HL-60 (cell line): ENCODE results near the gene EXOC2.

Experiments used
- GABPA ChIP-seq: IDR thresholded peaks from 2 replicates; pipeline ENCODE4 v1.6.1; 2012; ENCODE audit warnings: low read depth
- POLR2AphosphoS5 ChIP-seq: IDR thresholded peaks from 2 replicates; pipeline ENCODE4 v1.6.1; 2012; ENCODE audit warnings: low read depth
- SPI1 ChIP-seq: IDR thresholded peaks from 2 replicates; pipeline ENCODE4 v1.6.1; 2012; ENCODE audit warnings: low read depth, mild to moderate bottlenecking, borderline replicate concordance
- TF ChIP-seq, protein P1 (sequence below): IDR thresholded peaks from one replicate; pipeline ENCODE4 v1.5.1; 2011; ENCODE audit warnings: low read length, control low read depth, inconsistent platforms; ENCODE audit not compliant: insufficient read depth
- TF ChIP-seq, protein P2 (sequence below): IDR thresholded peaks from 2 replicates; pipeline ENCODE4 v1.6.1; 2012; ENCODE audit warnings: low read depth; ENCODE audit not compliant: insufficient replicate concordance

DNA sequence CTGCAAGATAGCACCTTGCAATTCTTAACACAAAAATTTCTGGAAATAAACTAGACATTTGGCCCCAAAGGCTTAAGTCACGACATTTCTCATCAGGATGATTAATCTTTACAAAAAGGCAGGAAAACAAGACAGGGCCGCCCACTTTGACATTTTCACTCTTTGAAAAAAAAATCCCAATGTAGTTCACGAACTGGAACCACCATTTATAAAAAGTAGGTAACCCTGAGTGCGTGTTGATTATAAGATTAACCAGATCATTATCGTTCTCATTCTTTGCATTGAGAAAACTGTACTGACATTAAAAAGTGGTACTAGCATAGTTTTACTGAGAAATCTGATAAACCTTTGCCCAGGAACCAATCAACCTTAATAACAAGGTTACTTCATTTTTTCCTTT lies 144.8 kb downstream of the EXOC2 start:
- TF ChIP-seq SPI1: no peak
- TF ChIP-seq, protein P1, sequence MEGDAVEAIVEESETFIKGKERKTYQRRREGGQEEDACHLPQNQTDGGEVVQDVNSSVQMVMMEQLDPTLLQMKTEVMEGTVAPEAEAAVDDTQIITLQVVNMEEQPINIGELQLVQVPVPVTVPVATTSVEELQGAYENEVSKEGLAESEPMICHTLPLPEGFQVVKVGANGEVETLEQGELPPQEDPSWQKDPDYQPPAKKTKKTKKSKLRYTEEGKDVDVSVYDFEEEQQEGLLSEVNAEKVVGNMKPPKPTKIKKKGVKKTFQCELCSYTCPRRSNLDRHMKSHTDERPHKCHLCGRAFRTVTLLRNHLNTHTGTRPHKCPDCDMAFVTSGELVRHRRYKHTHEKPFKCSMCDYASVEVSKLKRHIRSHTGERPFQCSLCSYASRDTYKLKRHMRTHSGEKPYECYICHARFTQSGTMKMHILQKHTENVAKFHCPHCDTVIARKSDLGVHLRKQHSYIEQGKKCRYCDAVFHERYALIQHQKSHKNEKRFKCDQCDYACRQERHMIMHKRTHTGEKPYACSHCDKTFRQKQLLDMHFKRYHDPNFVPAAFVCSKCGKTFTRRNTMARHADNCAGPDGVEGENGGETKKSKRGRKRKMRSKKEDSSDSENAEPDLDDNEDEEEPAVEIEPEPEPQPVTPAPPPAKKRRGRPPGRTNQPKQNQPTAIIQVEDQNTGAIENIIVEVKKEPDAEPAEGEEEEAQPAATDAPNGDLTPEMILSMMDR: no peak
- TF ChIP-seq POLR2AphosphoS5: no peak
- TF ChIP-seq, protein P2, sequence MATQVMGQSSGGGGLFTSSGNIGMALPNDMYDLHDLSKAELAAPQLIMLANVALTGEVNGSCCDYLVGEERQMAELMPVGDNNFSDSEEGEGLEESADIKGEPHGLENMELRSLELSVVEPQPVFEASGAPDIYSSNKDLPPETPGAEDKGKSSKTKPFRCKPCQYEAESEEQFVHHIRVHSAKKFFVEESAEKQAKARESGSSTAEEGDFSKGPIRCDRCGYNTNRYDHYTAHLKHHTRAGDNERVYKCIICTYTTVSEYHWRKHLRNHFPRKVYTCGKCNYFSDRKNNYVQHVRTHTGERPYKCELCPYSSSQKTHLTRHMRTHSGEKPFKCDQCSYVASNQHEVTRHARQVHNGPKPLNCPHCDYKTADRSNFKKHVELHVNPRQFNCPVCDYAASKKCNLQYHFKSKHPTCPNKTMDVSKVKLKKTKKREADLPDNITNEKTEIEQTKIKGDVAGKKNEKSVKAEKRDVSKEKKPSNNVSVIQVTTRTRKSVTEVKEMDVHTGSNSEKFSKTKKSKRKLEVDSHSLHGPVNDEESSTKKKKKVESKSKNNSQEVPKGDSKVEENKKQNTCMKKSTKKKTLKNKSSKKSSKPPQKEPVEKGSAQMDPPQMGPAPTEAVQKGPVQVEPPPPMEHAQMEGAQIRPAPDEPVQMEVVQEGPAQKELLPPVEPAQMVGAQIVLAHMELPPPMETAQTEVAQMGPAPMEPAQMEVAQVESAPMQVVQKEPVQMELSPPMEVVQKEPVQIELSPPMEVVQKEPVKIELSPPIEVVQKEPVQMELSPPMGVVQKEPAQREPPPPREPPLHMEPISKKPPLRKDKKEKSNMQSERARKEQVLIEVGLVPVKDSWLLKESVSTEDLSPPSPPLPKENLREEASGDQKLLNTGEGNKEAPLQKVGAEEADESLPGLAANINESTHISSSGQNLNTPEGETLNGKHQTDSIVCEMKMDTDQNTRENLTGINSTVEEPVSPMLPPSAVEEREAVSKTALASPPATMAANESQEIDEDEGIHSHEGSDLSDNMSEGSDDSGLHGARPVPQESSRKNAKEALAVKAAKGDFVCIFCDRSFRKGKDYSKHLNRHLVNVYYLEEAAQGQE: no peak
- no peak for TF ChIP-seq GABPA
